GM19372 (cell line): ENCODE measurements around the gene LRSAM1.

ENCODE experiments used
- ATAC-seq: cut with Tn5 transposase; IDR thresholded peaks from one replicate; pipeline ENCODE4 v1.9.1; 2021; ENCODE audit warnings: mild to moderate bottlenecking, low read depth, moderate library complexity; ENCODE audit not compliant: unreplicated experiment

Gene LRSAM1

DNA sequence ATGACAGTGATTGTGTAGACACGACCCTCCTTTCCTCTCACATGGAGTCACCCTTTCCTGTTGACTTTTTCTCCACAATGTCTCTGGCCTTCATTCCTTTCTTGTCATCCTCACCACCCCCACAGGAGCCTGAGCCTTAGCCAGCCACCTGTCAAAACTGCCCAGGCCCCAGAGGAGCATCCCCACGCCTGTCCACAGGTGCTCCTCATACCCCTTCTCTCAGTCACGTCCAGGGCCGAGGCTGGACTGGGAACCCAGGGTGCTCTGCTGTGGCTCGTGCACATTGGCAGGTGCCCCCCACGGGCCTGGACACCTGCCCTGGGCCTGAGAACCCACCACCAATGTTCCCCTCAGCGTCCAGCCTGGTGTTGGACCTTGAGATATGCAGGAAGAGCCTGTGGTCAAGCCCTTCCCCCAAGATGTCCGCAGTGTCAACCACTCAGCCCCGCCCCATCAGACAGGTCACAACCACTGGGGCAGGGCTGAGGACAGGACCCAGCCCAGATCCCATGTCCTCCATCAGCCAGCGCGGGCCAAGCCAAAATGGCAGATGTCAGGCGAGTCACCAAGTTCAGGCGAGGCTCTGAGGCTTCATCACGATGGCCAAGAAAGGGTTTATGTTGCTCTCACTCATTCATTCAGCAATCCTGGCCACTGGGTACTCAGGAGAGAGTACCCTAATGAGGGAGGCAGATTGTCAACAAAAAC lies 95.0 kb downstream of the LRSAM1 start:
- ATAC-seq = no peak

- no peak for ATAC-seq
These were observed 97.1 kb downstream of the LRSAM1 start for GRCh38 chr9:127548352-127548881.

DNA sequence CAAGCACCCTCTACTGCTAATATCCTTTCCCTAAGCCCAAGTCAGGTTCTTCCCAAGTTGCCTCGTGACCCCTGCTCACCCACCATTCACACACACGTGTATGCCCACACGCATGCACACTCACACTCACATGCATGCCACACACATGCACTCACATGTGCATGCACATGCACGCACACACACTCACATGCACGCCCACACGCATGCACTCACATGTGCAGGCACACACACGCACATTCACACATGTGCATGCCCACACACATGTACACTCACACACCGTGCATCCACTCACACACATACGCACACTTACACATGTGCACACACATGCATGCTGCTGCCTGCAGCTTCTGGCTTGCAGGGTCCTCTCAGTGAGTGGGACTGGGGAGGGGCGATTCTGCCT lies 97.9 kb downstream of the LRSAM1 start:
- no peak for ATAC-seq

DNA sequence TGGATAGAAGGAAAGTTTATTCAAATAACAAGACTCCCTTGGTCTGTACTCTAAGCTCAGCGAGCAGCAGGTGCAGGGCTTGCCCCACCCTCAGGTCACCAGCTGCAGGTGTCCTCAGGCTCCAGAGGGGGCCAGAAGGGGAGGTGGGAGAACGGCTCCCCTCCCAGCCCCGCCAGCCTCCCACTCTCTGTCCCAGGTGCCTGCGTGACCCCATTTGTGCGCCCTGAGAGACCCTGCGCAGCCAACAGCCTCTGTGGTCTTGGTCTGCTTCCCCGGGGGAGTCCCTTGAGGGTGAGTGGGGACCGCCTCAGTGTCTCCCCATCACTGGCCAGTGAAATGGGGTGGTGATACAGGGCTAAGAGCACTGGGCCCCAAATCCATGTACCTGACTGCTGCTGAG lies 98.4 kb downstream of the LRSAM1 start:
- ATAC-seq = no peak

GRCh38 chr9:127550282-127550681 lies 99.0 kb downstream of the LRSAM1 start:
- ATAC-seq = no peak

- ATAC-seq = no peak
These were observed 99.4 kb downstream of the LRSAM1 start for GRCh38 chr9:127550751-127551150.
